HG02885 (cell line): ENCODE results near the gene EFEMP2.
A peak's percentile ranks its signal among the peaks of the same experiment; 100 is the strongest.
"Not testable (repeated sequence)": the region's sequence is repeated elsewhere in the genome, so short reads cannot be mapped to it uniquely, and the experiment has no call there.

Experiments
- ATAC-seq: cut with Tn5 transposase; IDR thresholded peaks from one replicate; pipeline ENCODE4 v1.9.1; 2021; ENCODE audit warnings: mild to moderate bottlenecking; ENCODE audit not compliant: unreplicated experiment, poor library complexity

The EFEMP2 gene

DNA sequence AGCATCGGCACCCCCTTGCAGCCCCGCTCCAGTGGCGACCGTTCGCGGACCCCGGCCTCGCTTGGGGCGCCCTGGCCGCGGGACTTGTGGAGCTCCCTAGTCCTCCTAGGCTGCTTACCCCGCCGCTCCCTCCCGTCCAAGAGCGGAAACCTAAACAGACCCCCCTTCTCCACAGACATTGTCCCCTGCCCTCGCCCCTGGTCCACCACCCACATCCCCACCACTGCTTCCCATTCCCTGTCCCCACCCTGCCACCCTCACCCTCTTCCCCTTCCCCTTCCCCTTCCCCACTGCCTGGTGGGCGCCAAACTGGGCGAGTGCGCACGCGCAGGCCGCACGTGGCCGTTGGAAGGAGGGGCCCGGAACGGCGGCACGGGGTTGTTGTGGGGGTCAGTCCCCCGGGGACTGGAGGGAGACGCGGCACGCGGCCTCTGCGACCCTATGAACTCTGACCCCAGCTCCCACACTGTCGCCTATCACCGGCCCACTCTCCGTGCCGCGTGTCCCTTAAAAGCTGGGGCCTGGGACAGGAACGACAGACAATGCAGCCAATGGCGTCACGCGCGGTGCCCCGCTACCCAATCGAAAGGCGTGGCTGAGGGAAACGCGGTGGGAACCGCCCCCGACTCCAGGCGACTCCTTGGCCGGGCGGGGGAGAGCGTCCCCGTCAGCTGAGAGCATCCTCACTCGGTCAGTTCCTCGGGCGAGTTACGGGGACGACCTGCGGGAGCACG lies 39.1 kb downstream of the EFEMP2 start, which contains the start of gene SNX32:
Gene SNX32 (plus strand): TSS at position 667 of the 734 bp plus-strand sequence. CDS start 103 bp downstream, outside the sequence.
- peak; percentile 95 for ATAC-seq

DNA sequence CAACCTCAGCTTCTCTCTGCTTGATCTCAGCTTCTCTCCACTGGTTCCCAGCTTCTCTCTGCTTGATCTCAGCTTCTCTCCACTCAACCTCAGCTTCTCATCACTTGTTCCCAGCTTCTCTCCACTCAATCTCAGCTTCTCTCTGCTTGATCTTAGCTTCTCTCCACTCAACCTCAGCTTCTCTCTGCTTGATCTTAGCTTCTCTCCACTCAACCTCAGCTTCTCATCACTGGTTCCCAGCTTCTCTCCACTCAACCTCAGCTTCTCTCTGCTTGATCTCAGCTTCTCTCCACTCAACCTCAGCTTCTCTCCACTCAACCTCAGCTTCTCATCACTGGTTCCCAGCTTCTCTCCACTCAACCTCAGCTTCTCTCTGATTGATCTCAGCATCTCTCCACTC lies 40.4 kb downstream of the EFEMP2 start:
- ATAC-seq: not testable (repeated sequence)

DNA sequence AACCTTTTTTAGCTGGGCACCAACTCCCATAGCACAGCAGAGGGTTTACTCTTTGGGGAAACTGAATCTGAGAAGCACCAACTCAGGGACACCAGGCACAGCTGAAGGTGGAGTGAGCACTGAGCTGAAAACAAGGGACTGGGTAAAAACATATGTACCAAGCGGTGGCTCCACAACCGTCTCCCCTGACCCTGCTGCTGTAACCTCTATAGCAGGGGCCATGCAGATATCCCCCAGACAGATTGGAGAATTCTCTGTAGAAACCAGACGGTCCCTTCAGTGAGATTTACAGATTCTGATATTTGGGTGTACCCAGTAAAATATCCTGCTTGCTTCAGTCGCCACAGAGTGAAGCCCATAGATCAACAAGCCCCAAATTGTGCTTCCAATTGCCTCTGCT lies 43.1 kb downstream of the EFEMP2 start:
- no peak for ATAC-seq

DNA sequence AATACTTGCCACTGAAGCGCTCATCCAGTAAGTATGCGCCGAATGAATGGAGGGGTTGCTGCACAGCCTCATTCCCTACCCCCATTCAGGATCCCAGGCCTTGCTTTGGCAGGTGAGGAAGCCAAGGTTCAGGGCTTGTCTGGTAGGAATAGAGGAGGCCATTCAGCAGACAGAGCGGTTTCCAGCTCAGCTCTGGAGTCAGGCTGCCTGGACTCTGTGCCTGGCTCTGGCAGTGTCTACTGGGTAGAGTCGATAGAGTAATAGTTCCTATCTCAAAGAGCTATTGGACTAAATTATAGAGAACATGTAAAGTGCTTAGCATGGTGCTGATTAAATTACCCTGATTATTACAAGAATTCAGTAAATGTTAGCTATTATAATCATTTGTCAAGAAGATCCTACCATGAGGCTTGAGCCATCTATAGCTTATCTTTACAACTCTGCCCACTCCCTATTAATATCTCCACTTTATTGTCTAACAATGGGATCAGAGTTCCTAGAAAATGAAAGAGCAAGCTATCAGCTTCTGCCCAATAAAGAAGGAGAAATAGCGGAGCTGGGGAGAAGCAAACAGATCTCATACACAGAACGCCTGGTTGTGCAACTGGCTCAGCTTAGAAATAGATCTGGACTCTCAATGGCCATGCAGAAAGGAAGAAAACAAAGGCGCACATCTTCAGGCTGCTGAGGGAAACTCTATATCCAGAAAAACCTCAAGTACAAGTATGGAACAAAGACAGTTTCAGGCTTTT lies 45.4 kb downstream of the EFEMP2 start:
- ATAC-seq: no peak

DNA sequence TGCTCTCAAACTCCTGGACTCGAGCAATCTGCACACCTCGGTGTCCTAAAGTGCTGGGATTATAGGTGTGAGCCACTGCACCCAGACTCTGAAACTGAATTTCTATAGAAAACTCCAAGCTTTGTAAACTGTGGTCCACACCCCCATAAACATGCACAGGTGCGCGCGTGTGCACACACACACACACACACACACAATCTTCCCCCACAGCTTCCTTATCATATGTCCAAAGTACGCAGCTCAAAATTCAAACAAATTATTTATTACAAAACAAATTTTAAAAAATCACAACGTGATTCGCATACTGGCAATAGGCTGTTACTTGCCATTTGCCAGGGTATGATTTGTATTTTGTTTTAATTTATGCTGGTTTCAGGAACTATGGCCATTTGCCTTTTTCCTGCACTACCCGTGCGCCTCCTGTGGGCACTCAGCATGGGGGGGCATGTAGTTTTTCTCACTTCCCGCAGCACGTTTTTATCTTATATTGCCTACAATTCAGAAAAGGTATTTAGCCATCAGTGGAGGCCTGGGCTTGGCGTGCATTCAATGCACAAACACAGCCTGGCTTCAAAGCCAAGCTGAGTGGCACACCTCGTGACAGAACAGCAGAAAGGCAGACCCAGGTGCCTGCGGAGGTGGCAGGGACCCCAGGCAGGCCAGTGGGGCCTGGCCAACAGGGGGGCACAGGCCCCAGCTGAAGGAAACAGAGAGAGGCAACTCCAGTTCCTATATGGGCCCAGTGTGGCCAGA lies 49.6 kb downstream of the EFEMP2 start:
- ATAC-seq: no peak

DNA sequence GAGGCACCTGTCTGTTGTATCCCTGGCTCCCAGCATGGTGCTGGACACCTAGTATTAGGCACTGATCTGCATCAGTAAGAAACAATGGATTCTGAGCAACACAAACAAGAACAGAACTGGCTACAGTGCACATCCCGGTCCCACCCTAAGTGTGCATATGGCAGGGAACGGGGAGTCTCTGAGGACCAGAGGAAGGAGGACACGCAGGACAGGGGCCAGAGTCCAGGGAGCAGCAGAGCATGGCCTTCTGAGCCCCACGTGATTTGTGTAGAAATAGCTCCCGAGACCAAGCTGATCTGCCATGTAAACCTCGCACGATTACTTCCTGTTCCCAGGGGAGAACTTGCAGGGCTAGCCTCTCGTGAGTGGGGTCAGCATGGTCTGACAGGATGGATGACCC lies 51.5 kb downstream of the EFEMP2 start:
- no peak for ATAC-seq

DNA sequence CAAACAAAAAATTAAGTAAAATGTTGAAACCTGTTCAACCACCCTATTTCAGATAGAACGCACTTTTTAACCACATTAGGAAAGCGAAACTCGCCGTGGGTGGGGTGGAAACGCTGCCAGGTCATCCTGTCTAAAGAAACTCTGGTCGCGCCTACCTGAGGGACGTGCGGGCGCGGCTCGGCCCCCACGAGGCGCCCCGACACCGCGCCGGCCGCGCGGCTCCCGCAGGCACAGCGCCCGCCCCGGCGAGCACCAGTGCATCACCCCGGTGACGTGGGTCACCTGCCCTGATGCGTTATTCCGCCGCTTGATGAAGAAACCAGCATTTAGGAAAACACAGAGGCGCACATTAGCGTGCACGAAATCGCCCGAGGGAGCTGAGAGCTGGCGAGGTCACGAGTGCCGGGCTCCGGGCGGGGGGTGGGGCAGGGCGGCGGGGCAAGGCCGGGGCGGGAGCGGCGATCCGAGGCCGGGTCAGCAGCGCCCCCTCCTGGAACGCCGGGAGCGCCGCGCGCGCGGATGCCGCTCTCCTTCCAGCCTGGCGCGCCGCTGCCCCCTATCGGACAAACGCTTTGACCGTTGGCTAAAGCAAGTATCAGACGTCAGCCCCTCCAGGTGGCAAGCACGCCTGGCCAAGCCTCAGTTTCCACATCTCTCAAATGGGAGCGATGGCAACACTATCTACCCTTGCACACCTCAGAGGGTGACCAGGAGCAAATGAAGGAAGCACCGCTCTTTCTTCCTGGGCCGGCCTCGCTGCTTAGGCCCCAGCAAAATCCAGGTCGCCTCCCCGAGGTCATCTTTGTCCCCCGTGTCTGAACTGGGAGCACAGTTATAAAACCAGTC lies 54.5 kb downstream of the EFEMP2 start:
- ATAC-seq: peak; percentile 87

DNA sequence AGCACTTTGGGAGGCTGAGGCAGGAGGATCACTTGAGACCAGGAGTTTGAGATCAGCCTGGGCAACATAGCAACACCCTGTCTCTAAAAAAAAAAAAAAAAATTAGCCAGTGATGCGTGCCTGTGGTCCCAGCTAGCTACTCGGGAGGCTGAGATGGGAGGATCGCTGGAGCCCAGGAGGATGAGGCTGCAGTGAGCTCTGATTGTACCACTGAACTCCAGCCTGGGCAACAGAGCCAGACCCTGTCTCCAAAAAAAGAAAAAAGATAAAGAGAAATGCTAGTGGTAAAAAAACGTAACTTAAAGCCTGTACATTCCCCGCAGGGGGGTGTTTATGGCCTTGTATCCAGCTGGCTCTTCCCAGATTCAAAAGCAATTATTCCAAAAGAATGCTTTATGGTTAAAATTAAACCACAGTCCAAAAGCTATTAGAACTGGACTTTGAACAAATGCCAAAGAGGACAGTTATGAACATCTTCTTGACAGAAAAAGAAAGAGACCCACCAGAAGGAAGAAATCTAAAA lies 55.2 kb downstream of the EFEMP2 start:
- ATAC-seq: no peak

DNA sequence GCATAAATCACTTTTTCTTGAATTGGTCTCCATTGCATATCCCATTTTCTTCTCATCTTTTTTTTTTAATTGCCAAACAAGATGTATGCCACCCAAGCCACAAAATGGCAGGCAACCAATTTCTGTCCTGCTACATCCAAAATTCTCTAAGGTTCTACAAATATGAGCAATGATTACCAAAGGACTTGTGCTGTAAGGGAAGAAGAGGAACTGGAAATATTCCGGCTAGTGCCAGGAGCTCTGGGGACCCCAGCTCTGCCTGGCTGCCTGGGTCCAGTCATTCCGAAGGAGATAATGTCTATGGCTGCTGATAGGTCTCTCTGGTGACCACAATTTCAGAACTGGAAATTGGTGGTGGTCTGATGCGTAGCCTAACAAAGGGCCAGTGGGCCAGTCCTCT lies 55.9 kb downstream of the EFEMP2 start:
- ATAC-seq: no peak
